ENCODE results near the gene GPR12.
"Not testable (repeated sequence)": the region's sequence is repeated elsewhere in the genome, so short reads cannot be mapped to it uniquely, and the experiment has no call there.

The GPR12 gene

DNA sequence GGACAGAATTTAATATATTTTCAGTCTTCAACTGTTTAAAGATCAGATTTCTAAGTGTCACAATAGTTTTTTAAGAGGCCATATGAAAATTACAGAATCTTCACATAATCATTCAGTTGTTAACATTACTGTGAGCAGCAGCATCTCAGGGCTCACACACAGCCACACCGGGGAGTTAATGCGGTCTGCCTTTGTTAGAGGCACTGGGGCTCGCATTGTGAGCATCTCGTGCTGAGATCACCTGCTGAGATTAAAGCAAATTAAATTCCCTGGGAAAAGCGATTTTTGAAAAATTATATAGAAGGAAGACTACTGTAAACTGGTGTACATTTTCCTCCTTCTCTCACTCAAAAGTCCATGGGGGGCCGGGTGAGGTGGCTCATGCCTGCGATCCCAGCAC lies 16.6 kb downstream of the GPR12 start:
- no peak for DNase-seq

DNA sequence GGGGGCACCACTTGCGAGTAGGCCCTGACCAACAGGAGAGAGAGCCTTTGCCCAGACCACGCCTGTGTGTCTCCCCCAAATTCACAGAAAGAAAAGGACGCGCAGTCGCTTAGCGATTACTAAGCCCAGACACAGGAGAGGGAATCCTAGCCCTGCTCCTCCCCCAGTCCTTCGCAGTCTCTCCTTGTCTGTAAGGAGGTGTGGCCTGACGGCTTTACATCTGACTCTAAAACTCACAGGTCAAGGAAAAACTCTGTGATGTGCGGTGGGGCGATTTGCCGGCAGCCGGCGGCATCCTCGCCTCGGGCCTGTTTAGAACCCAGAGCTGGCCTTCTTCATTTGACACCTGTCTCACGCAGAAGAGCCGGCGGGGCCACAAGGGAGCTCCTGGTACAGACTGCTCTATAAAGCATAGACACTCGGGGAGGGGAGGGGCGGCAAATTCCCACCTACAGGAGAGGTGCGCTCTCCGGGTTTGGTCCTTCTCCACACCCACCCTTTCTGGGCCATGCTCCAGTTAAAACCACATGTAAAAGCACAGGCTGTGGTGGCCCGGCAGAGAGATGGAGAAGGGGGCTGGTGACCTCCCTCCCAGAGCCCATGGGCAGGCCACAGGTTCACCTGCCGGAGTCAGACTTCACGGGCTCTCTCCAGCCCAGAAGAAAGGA lies 17.8 kb downstream of the GPR12 start:
- DNase-seq, result no peak

DNA sequence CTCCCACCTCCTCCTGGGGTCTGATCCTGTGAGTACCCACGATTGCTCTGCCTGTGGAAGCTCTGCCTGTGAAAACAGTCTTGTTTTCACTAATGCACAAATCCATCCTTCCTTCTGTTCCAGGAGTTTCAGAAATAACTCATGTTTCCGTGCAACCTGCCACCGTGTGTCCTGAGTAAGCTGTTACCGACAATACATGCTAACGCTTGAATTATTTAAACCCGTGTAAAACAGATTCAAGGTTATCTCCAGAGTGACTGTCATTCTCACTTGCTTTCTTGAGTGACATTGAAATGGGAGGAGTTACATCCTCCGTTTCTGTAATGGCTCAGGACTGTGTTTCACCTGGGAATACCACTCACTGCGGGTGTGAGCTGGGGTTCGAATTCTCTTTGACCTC lies 24.9 kb downstream of the GPR12 start:
- no peak for DNase-seq

DNA sequence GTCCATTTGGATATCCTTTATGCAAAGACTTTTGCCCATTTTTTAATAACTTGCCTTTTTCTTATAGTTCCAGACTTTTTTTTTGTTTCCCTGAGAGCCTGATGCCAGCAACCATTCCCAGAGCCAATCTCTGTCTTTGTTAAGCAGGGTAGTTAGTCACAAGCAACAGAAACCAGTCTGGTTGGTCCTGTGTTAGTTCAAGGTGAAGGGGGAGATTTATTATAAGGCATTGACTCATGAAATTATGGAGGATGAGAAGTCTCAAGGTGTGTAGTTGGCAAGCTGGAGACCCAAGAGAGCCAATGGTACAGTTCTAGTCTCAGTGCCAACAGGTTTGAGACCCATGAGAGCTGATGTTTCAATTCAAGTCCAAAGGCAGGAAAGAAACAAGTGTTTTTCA lies 33.0 kb downstream of the GPR12 start:
- no peak for DNase-seq

DNA sequence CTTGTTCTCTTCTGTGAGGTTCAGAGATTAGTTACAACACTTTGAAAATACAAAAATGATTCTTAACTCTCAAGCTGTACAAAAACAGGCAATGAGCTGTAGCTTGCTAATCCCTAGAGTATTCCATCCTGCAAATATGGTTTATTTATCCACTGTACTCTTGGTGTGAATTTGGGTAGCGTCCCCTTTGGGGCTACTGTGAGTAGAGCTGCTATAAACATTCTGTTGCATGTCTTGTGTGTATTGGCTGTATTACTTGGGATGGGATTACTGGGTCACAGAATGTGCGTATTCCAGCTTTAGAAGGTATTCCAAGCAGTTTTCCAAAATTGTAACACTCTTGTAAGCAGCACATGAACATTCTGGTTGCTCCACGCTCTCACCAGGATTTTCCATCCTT lies 33.5 kb downstream of the GPR12 start:
- DNase-seq, result no peak

- no peak for DNase-seq
Observed at GRCh38 chr13:26726684-26727083, 33.9 kb downstream of the GPR12 start.

- DNase-seq, result not testable (repeated sequence)
Observed at GRCh38 chr13:26723620-26724019, 37.0 kb downstream of the GPR12 start.

DNA sequence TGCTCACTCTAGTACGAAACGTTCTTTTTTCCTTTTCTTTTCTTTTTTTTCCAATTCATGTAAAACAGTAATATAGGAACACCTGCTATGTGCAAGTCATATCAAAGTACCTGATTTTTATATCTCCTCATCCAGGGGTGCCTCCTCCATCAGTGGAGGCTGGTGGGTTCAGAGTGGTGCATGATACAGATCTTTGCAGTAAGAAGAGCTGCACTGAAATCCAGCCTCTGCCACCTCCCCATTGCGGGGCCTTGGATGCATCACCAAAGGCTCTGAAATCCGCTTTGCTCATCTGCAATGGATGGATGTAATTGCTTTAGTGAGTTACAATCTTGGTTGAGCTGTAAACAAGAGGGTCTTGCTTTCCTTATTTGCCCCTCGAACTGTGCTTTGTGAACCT lies 38.3 kb downstream of the GPR12 start:
- DNase-seq, result no peak

DNA sequence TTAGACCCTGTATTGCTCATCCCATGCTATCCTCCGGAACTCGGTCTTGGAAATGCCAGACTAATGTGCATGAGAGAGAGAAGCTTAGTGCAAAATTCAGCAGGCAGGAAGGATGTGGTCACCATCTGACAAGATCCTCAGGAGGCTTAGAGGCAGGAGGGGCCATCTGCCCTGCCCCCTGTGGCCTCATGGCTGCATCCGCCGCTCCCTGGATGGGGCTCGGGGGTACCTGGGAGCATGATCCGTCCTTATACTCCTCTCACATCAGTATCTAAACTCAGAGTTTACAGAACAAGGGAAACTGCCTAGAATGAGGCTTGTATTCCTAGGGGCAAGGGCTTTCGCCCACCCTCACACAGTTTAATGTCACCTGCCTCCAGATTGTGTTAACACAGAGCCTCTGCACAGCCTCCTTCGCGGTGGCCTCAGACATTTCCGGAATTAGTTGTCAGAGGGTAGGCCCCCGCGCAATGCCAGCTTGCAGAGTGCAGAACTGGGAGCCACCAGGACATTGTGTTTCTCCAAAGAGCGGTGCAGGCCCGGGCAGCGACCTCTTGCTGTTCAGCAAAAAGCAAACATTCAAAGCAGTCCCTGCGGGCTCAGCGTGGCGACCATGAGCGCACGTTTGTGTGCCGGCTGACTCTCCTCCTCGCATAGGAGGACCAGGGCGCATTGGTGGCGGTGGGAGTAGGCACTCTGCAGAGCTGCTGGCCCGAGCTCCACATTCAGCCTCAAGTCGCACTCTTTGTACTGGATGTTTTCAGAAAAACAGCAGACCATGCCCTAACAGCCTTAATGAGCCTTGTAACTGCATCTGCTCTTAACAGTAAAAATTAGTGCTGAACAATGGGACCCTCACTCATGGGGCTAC lies 39.1 kb downstream of the GPR12 start:
- DNase-seq, result peak; percentile 43

DNA sequence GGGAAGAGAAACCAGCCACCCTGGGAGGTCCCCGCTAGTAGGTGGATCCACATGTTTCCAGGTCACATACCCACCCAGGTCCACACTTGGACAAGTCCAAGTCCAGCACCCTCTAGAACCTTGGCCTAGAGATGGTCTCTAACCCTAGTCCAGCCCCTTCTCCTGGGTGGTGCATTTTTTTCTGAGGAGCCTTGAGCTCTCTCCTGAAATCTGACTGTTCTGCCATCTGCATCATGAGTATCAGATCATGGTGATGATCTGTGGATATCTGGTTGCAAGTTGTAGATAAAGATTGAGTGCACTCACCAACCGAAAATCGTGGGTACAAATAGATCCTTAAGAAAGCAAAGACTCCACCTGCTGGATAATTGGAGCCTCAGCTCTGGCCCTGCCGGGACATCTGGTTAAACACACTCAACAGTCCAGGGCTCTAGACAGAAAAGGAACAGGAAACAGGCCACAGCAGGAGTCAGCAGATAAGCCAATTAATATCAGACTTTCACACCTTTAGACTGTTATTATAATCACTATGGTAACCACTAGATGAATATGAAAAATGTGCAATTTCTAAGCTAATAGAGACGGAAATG lies 41.1 kb downstream of the GPR12 start:
- DNase-seq, result peak; percentile 89

DNA sequence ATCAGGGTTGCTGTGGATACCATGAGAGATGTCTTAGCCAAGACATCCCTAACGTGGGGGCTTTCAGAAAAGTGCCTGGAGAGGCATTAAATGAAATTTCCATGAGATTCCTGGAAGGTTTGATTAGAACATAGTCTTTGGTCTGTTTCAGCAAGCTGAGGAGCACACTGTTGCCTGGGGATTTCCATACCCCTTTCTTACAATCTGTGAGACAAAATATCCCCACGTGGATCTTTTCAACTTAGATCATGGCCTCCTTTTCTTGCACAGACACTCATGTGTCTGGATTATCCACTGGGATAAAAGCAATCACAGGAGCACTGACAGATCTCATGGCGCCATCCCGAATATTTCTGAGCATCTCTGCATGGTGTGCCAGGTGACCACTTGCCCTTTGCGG lies 41.7 kb downstream of the GPR12 start:
- no peak for DNase-seq

DNA sequence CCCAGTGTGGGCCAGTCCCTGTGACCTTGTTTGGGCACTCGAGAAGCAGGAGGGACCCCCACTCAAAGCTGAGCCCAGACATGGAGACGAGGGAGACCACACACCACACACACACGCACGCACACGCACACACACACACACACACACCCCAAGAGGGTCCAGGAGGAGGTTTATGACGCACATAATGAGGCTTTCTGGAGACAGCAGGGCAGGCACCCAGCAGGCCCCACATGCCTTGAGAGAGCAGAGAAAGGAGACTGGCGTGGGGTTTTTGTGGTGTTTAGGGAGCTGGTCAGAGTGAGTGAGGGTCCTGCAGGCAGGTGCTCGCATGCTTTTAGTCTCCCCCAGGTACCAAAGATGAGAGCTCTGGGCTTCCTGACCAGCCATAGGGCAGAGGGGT lies 42.4 kb downstream of the GPR12 start:
- no peak for DNase-seq

- DNase-seq, result no peak
Observed at GRCh38 chr13:26716984-26717383, 43.6 kb downstream of the GPR12 start.

DNA sequence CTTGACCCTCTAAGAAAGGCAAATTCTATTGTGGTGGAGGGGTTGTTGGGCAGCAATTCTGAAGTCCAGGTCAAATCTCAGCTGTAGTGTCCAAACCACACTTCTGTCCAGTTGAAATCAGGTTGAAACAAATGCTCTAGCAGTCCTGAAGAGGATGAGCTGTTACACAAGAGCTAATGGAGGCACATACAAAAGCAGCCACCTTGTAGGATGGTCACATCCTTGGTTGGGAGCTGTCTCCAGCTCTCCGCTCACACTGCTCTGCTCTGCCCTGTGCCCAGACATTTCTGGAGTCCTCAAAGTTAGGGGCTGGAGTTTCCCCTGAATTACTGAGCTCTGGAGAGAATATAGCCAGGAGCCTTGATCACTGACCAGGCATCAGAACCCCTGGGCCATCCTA lies 47.2 kb downstream of the GPR12 start:
- no peak for DNase-seq

DNA sequence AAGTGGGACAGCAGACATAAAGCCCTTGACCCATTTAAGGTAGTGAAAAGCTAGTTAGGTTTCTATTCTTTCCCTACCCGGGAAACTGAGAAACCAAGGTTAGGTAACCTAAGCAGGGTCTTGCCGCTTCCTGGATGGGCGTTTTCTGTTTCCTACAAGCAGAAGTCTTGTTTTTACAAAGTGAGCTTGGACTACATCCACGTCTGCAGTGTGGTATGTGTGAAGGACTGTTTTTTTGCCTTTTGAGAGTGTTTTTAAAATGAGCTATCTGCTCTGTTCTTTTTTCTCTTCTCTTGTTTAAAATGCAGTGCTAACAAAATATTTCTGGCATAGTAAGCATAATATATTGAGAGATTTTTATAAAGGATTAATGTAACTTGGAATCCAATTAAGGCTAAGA lies 49.4 kb downstream of the GPR12 start:
- DNase-seq, result no peak

- no peak for DNase-seq
Observed at GRCh38 chr13:26710166-26710565, 50.4 kb downstream of the GPR12 start.

DNA sequence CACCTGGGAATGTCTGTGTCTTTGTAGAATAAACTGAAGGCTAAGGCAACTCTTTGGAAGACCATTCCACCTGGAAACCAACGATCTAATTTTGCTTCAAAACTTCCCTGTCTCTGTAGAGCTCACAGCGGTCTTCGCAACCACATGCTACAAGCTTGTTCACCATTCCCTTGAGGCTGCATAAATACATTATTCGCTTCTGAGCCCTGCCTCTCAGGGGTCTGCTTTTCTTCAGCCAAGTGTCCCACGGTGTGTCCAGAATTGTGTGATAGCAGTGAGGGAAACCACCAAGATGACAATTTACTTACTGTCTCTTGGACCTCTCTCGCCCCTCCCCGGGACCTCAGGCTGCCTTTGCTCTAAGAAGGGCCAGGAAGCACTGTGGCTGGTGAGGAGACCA lies 51.1 kb downstream of the GPR12 start:
- DNase-seq, result no peak

DNA sequence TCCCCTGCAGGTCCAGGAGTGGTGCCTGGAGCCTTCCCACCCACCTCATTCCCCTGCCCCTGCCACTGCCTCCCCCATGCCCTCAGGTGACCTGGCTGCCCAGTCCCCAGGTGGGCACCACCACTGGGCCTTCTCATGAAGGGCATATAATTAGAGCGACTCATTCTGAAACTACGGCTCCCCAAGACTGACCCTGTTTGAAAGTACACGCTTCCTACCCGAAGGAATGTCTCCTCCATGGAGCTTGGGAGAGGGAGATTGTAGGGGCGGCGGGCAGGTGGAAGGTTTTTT lies 52.6 kb downstream of the GPR12 start:
- no peak for DNase-seq

GRCh38 chr13:26707122-26708006 lies 53.2 kb downstream of the GPR12 start:
- DNase-seq, result peak; percentile 73

DNA sequence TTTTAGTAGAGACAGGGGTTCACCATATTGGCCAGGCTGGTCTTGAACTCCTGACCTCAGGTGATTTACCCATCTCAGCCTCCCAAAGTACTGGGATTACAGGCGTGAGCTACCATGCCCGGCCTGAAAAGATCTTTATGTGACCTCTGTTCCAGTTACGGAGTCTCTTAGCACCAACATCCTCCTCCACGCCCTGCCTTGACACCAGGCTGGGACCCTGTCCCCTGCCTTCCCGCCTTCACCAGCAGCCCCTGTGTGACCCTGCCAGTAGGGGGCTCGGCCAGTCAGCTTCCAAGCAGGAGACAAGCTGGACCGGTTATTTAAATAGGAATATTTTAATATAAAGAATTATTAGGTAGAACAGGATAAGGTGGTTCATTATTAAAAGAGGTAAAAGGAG lies 54.2 kb downstream of the GPR12 start:
- no peak for DNase-seq

GRCh38 chr13:26705536-26705935 lies 55.0 kb downstream of the GPR12 start:
- DNase-seq, result no peak

Measured in hematopoietic multipotent progenitor cell treated with erythropoietin and hydrocortisone succinate and interleukin-3 and kit ligand, for 8 days (in vitro differentiated cells).